ENCODE data around the gene ATF3.

ATF3 gene

GRCh38 chr1:212607206-212607912 is 1.2 kb upstream of the ATF3 start:
- no peak overlapping the region for H2BK5ac ChIP-seq (ENCODE audit: low read length)
- H3K4me3 ChIP-seq (ENCODE audit: low read length in 2 of 2), result peak overlapping the region; percentile 48 to 85
- peak overlapping the region; percentile 19 for H2BK15ac ChIP-seq (ENCODE audit: low read length)
- peaks cover 23 to 29% of the 10 kb centered on the region in 2 donors for H3K4me1 ChIP-seq (ENCODE audit: control insufficient read depth in 2 of 2, insufficient read depth in 1 of 2, low read depth in 1 of 2, low read length in 2 of 2)
- DNase-seq (ENCODE audit: low spot score), result no peak
- no peak overlapping the region for H3K23ac ChIP-seq (ENCODE audit: low read depth, low read length, poor library complexity)
- H3K27me3 ChIP-seq (ENCODE audit: control insufficient read depth in 3 of 3, insufficient read depth in 3 of 3, low read depth in 1 of 3, low read length in 3 of 3), result peaks cover 6 to 57% (median 21%) of the 10 kb centered on the region in 3 experiments
- WGBS, 2 donors (ENCODE audit: extremely low coverage in 2 of 2, insufficient read length in 2 of 2, insufficient replicate concordance in 1 of 2), result no CpG with 5 or more reads among the region's 34 CpGs
- H4K91ac ChIP-seq (ENCODE audit: low read depth, low read length, poor library complexity), result no peak overlapping the region
- no peaks in the 10 kb centered on the region for H3K79me1 ChIP-seq (ENCODE audit: low read depth, low read length)
- peak overlapping the region; percentile 94 for H3K4me2 ChIP-seq (ENCODE audit: insufficient read depth, low read length, poor library complexity, severe bottlenecking)
- peak overlapping the region; percentile 61 for H3K18ac ChIP-seq (ENCODE audit: low read length)
- no peak overlapping the region for H2BK120ac ChIP-seq (ENCODE audit: low read depth, low read length)
- no peaks in the 10 kb centered on the region for H3K9me3 ChIP-seq (replicated peaks in 1 of 2; ENCODE audit: control insufficient read depth in 2 of 2, insufficient read depth in 1 of 2, low read depth in 1 of 2, low read length in 2 of 2)
- peak overlapping the region; percentile 67 for H2BK12ac ChIP-seq (ENCODE audit: low read length)
- peak overlapping the region; percentile 83 for H2AFZ ChIP-seq (ENCODE audit: low read length)
- H3K14ac ChIP-seq (ENCODE audit: low read length), result no peak overlapping the region
- peak overlapping the region; percentile 60 for H2AK5ac ChIP-seq (ENCODE audit: low read depth, low read length)
- peak overlapping the region; percentile 82 for H3K9ac ChIP-seq (ENCODE audit: low read depth, low read length, poor library complexity)
- no peak overlapping the region for H3K27ac ChIP-seq (replicated peaks; ENCODE audit: low read length)
- no peaks in the 10 kb centered on the region for H3K36me3 ChIP-seq (replicated peaks in 1 of 2; ENCODE audit: control insufficient read depth in 2 of 2, insufficient read depth in 2 of 2, low read length in 2 of 2)
- no peak overlapping the region for H4K8ac ChIP-seq (ENCODE audit: low read depth, low read length)
- H3K4ac ChIP-seq (ENCODE audit: low read length), result no peak overlapping the region

- Histone ChIP-seq H3K36me3 (replicated peaks in 1 of 2; ENCODE audit: control insufficient read depth in 2 of 2, insufficient read depth in 2 of 2, low read length in 2 of 2) (no peaks in the 10 kb centered on the region), H3K79me1 (ENCODE audit: low read depth, low read length) (no peaks in the 10 kb centered on the region), H3K4me3 (ENCODE audit: low read length in 2 of 2) (peak overlapping the region; percentile 48 to 85), H2BK5ac (ENCODE audit: low read length) (no peak overlapping the region), H3K4me2 (ENCODE audit: insufficient read depth, low read length, poor library complexity, severe bottlenecking) (peak overlapping the region; percentile 94), H2AFZ (ENCODE audit: low read length) (peak overlapping the region; percentile 83), H3K9me3 (replicated peaks in 1 of 2; ENCODE audit: control insufficient read depth in 2 of 2, insufficient read depth in 1 of 2, low read depth in 1 of 2, low read length in 2 of 2) (no peaks in the 10 kb centered on the region), H2BK12ac (ENCODE audit: low read length) (no peak overlapping the region), H4K8ac (ENCODE audit: low read depth, low read length) (no peak overlapping the region), H3K4me1 (ENCODE audit: control insufficient read depth in 2 of 2, insufficient read depth in 1 of 2, low read depth in 1 of 2, low read length in 2 of 2) (peaks cover 26 to 29% of the 10 kb centered on the region in 2 donors), H2AK5ac (ENCODE audit: low read depth, low read length) (no peak overlapping the region), H3K23ac (ENCODE audit: low read depth, low read length, poor library complexity) (peak overlapping the region; percentile 51), H3K27ac (replicated peaks; ENCODE audit: low read length) (no peak overlapping the region), H4K91ac (ENCODE audit: low read depth, low read length, poor library complexity) (no peak overlapping the region), H3K4ac (ENCODE audit: low read length) (no peak overlapping the region), H3K27me3 (ENCODE audit: control insufficient read depth in 3 of 3, insufficient read depth in 3 of 3, low read depth in 1 of 3, low read length in 3 of 3) (peaks cover 6 to 51% (median 21%) of the 10 kb centered on the region in 3 experiments), H3K14ac (ENCODE audit: low read length) (peak overlapping the region; percentile 22), H3K18ac (ENCODE audit: low read length) (peak overlapping the region; percentile 87), H3K9ac (ENCODE audit: low read depth, low read length, poor library complexity) (peak overlapping the region; percentile 81), H2BK15ac (ENCODE audit: low read length) (peak overlapping the region; percentile 1), H2BK120ac (ENCODE audit: low read depth, low read length) (no peak overlapping the region)
- WGBS, 2 donors (ENCODE audit: extremely low coverage in 2 of 2, insufficient read length in 2 of 2, insufficient replicate concordance in 1 of 2), result no CpG with 5 or more reads among the region's 39 CpGs
- no peak for DNase-seq (ENCODE audit: low spot score)
These were observed 609 bp upstream of the ATF3 start for GRCh38 chr1:212607913-212608391.

- Histone ChIP-seq H2BK120ac (ENCODE audit: low read depth, low read length) (peak overlapping the region; percentile 18), H3K36me3 (replicated peaks in 1 of 2; ENCODE audit: control insufficient read depth in 2 of 2, insufficient read depth in 2 of 2, low read length in 2 of 2) (no peaks in the 10 kb centered on the region), H4K91ac (ENCODE audit: low read depth, low read length, poor library complexity) (no peak overlapping the region), H2AK5ac (ENCODE audit: low read depth, low read length) (no peak overlapping the region), H3K18ac (ENCODE audit: low read length) (peak overlapping the region; percentile 89), H3K9ac (ENCODE audit: low read depth, low read length, poor library complexity) (peak overlapping the region; percentile 80), H2BK15ac (ENCODE audit: low read length) (no peak overlapping the region), H3K79me1 (ENCODE audit: low read depth, low read length) (peaks cover 2% of the 10 kb centered on the region), H4K8ac (ENCODE audit: low read depth, low read length) (no peak overlapping the region), H3K4me3 (ENCODE audit: low read length in 2 of 2) (peak overlapping the region; percentile 48 to 89), H3K4me1 (ENCODE audit: control insufficient read depth in 2 of 2, insufficient read depth in 1 of 2, low read depth in 1 of 2, low read length in 2 of 2) (peaks cover 26 to 29% of the 10 kb centered on the region in 2 donors), H2BK12ac (ENCODE audit: low read length) (no peak overlapping the region), H3K27me3 (ENCODE audit: control insufficient read depth in 3 of 3, insufficient read depth in 3 of 3, low read depth in 1 of 3, low read length in 3 of 3) (peaks cover 6 to 39% (median 21%) of the 10 kb centered on the region in 3 experiments), H3K14ac (ENCODE audit: low read length) (peak overlapping the region; percentile 17), H3K4ac (ENCODE audit: low read length) (no peak overlapping the region), H3K23ac (ENCODE audit: low read depth, low read length, poor library complexity) (peak overlapping the region; percentile 95), H2AFZ (ENCODE audit: low read length) (peak overlapping the region; percentile 83), H3K27ac (replicated peaks; ENCODE audit: low read length) (peak overlapping the region; percentile 70), H3K9me3 (replicated peaks in 1 of 2; ENCODE audit: control insufficient read depth in 2 of 2, insufficient read depth in 1 of 2, low read depth in 1 of 2, low read length in 2 of 2) (no peaks in the 10 kb centered on the region), H3K4me2 (ENCODE audit: insufficient read depth, low read length, poor library complexity, severe bottlenecking) (peak overlapping the region; percentile 94), H2BK5ac (ENCODE audit: low read length) (no peak overlapping the region)
- peak; percentile 72 for DNase-seq (ENCODE audit: low spot score)
- no CpG with 5 or more reads among the region's 75 CpGs for WGBS, 2 donors (ENCODE audit: extremely low coverage in 2 of 2, insufficient read length in 2 of 2, insufficient replicate concordance in 1 of 2)
These were observed 569 bp downstream of the ATF3 start for GRCh38 chr1:212608959-212609700.
